DMS114 treated with DMSO at 0.1 percent for 48 hours (cell line): Measurements from ENCODE around the gene INHBB.

ENCODE experiments used
- DNase-seq: peaks from one replicate; lab custom pipeline; 2025; ENCODE audit not compliant: unreplicated experiment; lab: John Stamatoyannopoulos, UW

INHBB gene

DNA sequence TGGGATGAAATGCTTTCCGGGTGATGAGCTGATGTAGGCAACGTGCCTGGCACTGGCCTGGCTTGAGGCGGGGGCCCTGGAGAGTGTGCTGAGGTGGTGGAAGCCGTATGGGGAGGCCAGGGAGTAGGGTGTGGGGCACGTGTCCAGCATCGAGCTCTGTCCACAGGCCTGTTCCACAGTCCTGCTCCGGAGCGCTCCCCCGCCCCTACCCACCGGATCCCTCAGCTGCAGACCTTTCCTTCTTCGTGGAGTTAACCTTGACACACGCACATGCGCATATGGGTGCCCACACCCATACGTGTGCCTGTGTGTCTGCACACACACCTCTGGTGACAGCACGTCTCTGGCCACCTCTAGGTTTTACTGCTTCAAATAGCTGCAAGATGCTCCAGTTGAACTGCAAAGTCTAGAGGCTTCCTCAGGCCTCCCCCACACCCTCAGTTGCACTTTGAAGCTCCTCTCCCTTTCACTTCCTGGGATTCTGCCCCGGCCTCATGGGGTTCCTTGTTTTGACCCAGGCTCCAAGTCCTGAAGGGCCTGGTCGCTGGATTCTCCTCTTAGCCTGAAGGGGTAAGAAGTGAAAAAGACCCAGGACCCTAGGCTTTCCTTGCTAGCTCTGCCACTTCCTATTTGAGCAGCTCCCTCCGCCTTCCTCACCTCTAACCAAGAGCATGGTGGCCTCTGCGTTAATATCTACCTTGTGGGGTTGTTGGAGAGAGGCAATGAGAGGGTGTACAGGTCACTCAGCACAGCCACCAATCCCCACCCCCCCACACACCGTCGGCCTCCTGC is 49.5 kb downstream of the INHBB start:
- no peak for DNase-seq

- no peak for DNase-seq
Measured at GRCh38 chr2:120396013-120396860, 50.3 kb downstream of the INHBB start.

DNA sequence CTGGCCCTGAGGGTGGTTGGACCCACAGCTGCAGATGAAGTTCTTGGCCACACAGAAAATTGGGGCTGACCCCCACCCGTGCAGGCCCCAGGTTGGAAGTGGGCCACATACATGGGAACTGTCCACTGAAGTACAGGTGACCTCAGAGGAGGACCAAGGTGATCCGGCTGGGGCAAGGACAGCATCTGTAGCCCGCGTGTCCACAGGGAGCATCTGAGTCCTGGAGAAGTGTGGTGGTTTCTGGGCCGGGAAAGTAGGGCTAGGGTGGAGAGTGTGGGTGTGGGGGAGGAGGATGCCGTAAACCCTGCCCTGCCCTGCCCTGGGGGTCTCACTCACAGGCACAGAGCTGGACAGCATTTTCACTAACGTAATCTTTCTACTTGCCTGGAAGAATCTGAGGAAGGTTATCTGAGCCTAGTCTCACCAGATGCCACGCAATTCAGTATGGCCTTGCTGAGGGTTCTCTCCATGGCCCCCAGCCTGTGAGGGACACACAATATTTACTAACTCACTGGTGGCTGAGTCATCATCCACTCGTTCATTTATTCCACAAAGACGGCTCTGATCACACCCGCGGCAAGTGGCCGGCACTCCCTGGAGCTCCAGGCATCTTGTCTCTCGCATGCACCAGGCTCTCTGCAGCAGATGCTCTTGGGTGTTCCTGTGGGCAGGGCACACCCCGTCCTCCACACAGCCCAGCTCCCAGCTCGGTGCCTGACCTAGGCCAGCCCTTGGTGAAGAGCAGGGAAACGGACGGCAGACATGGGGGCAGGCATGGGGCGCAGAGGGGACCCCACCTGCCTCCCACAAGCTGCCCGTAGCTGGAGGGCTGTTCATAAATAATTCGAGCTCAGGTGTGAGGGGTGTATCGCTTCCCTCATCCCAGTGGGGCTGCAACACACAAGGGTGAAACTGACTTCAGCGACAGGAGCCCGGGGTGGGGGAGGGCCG is 51.2 kb downstream of the INHBB start:
- DNase-seq, result no peak

DNA sequence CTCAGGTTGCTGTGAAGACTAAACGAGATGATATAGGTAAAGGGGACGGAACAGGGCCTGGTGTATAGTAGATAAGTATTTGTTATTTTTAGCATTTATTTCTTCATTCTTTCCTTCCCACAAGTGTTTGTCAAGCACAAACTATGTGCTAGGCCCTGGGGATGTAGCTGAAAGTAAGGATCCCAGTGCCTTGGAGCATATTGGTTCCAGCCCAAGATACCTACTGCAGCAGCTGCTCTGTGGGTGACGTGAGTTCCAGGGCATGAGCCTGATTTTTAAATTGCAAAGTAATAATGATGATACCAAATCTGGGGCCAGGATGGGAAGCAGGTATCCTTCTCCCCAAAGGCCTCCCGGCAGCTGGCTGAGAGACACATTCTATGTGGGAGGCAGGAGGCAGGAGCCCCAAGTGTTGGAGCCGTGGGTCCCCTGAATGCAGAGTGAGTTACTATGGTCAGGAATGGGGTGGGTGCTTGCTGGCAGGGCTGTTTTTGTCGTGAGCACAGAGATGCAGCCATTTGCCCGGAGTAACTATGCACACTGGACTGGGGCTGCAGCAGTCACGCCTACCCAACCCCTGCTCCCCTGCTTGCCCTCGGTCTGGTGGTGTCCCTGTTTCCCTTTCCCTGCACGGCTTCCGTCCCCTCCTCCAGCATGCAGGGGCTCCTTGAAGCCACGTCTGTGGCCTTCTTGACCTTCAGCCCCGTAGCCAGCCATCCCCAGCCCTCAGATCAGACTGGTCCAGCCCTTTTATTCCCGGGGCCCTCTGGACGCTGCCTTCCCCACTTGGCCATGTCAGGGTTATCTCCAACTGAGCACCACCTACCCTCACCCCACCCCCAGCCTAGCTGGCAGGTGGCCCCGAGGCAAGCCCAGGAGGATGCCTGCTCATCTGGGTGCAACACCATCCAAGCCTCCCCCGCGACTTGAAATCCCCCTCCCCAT is 52.4 kb downstream of the INHBB start:
- DNase-seq, result no peak

DNA sequence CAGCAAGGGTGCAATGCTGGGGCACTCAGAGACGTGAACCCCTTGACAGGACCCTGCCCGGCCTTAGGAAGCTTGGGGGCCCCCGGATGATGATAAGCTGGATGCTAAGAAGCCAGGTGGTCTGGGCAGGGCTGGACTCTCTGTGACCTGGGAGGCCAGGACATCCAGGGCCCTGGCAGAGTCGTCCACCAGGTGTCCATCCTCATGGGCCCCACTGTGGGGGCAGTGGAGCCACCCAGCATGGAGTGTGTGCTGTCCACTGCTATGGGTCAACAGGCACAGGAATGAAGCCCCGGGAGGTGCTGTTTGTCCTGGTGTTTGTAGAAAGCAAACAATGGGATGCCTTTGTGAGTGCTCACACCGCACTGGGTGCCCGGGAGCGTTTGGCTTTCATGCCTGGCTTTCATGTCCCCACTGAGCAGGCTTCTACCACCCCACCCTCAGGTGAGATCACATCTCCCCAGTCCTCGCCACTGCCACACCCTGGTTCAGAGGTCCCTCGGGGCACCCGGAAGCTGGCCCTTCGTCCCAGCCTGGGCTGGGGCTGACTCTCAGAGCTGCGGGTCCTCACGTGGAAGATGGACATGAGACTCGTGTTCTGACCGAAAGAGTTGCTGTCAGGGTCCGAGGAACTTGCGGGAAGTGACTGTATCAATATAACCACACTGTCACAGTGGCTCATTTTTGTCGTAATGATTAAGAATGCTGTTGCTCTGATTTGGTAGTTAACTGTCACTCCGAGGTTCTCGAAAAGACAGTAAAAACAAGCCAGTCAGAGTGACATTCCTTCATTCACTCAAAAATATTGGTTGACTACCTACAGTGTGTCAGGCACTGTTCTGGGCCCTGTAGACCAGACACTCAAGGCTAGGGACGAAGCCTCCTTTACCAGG is 53.3 kb downstream of the INHBB start:
- no peak for DNase-seq

DNA sequence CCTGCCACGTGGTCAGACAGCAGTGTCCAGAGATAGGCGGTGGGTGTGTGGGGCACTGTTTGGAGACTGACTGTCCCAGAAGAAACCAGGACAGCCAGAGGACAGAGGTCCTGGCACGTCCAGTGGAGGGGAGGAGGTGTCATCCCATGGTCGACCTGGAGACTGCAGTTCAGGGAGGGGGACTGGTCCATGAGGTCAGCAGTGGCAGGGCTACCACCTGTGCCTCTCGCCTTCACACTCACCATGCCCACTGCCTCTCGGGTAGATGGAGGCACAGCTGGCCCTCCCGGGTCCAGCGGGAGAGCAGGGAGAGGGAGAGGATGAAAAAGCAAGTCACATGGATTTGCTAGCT is 53.9 kb downstream of the INHBB start:
- no peak for DNase-seq

DNA sequence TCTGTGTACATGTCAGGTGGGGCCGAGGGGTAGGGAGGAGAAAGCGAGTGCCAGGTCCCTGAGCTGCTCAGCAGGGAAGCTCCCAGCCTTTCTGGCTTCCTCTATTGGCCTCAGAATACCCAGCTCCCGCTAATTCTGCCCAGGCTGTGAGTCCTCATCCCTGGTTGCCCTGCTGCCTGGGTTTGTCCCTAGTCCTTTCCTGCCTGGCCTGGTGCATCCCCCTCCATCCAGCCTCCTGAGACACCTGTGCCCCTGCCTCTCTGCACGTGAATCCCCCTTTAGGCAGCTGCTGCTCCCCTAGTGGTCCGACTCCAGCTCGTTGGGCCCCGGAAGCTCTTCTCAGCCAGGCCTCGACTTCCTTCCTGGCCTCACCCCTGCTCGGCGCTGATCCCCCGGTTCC is 54.6 kb downstream of the INHBB start:
- DNase-seq, result no peak
